GM23248 (cell line): ENCODE results near the gene CST7.

Source experiments
- EZH2 ChIP-seq: fragments of 200-600 bp; sonication (generic); IDR thresholded peaks from 2 replicates; pipeline ENCODE4 v1.6.1; 2018; ENCODE audit warnings: antibody characterized with exemption, mild to moderate bottlenecking; ENCODE audit not compliant: insufficient read depth, poor library complexity, severe bottlenecking
- EZH2phosphoT487 ChIP-seq: fragments of 200-600 bp; sonication (generic); IDR thresholded peaks from 2 replicates; pipeline ENCODE4 v1.6.1; 2018; ENCODE audit warnings: antibody characterized with exemption, moderate library complexity, mild to moderate bottlenecking, low read depth; ENCODE audit not compliant: insufficient read depth

GRCh38 chr20:24961384-24962181 is 12.5 kb downstream of the CST7 start:
- TF ChIP-seq EZH2 (no peak), EZH2phosphoT487 (no peak)
